NCI-H146 treated with DMSO at 0.1 percent for 48 hours (cell line): ENCODE measurements around the gene FBXL17.

Experiments
- DNase-seq: peaks from one replicate; lab custom pipeline; 2025; ENCODE audit not compliant: unreplicated experiment; lab: John Stamatoyannopoulos, UW

The FBXL17 gene

DNA sequence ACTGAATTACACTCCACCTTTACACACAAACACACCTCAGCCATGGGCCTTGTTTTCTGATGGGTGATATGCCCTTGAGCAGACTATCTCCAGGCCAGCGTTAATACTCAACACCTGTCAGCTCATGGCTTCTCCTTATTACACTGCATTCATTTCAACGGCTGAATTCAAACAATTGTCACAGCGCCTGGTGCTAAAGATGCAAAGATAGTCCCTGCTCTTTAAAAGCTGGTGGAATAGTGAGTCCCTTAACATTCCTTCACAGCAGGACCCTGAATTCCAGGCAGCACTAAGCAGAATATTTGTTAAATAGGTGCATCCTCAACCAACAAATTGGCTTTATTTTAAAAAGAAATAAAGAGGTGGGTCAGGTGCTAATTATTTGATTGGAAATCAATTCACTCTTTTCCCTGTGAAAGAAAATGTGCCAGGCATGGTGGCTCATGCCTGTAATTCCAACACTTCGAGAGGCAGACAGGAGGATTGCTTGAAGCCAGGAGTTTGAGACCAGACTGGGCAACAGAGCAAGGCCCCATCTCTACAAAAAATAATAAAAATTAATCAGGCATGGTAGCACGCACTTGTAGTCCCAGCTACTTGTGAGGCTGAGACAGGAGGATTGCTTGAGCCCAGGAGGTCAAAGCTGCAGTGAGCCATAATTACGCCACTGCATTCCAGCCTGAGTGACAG, 555.4 kb downstream of the FBXL17 start:
- no peak for DNase-seq

DNA sequence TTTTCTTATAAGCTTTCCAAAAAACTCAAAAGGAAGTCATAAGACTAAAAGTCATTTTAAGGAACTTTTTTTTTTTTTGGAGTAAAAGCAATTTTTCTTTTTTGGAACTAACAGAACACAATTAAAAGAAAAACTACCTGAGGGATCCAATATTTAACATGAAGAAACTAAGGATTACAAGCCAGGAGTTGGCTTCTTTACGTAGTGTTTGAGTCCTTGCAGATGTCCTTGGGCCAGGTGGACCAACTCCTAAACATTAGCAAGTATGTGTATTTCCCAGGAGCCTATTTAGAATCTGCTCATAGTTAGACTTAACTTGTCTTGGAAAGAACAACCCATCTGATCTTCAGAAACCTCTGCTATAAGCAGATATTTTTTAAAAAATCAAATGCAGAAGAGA, 557.1 kb downstream of the FBXL17 start:
- DNase-seq = no peak

- no peak for DNase-seq
Observed at GRCh38 chr5:107821288-107821687, 560.6 kb downstream of the FBXL17 start.

GRCh38 chr5:107820429-107820828, 561.5 kb downstream of the FBXL17 start:
- no peak for DNase-seq

- DNase-seq = no peak
Observed at GRCh38 chr5:107817951-107818350, 563.9 kb downstream of the FBXL17 start.

DNA sequence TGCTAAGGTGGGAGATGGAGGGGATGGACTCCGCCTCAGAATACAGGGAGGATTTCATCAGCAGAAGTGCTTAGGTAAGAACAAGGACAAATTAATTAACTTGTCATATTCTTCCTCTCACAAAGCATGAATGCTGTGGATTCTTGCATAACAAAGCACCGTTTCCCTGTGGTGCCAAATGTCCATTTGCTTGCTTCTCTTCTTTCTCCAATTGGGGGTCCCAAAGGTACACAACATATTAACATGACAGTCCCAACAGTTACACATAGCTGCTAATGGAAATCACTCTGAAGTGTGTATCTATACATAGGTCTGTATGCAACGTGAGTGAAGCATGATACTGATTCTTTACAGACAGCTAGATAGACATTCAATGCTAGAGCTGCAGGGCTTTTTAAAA, 564.5 kb downstream of the FBXL17 start:
- DNase-seq = no peak

- DNase-seq = no peak
Observed at GRCh38 chr5:107815109-107815508, 566.8 kb downstream of the FBXL17 start.

GRCh38 chr5:107814183-107814827, 567.6 kb downstream of the FBXL17 start:
- no peak for DNase-seq

- no peak for DNase-seq
Observed at GRCh38 chr5:107813559-107813958, 568.3 kb downstream of the FBXL17 start.

GRCh38 chr5:107812570-107813141, 569.2 kb downstream of the FBXL17 start:
- DNase-seq = no peak

DNA sequence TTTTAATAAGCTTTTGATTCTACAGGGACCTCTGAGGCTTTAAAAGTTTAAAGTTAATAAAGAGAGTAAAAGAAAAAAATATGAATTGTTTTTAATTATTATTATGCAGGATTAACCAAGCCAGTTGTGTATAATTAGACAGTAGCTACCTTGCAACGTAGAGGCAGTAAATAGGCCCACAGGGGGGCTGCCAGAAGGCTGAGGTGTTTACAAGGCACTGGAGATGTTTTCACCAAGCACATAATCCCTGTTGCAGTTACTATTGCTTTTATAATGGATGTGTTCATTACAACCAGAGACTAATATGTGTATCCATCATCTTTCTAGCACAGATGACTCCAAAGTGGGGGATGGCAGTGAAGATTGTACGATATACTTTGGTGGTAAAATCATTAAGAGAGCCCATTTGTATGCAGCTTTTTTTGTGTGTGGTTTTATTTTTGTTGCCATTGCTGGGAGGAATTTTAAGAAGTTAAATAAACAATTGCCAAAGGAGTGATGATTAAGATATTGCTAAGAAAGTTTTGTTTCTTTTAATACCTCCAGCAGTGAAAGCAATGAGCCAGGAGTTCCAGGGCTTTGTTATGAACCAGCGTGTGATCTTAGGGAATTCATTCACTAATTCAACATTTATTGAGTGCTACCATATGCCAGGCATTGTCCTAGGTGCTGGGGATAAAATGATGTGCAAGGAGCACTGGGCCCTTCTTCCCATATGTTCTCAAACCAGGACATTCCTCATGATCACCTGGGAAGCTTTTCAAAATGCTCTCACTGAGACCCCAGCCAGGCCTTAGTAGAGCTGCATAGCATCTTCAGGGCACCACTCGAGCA, 572.5 kb downstream of the FBXL17 start:
- DNase-seq = no peak
